ENCODE results near the gene HAPLN2. TPM values are rescaled to one million over a fixed set of nuclear protein-coding genes. Genes with fewer than 3 reads are reported as not detected.

Gene HAPLN2
- total RNA-seq, 1 experiment from 2014 or later = 1.2 TPM

- no peak for TF ChIP-seq CREM (CRISPR knock-in tag; IDR thresholded peaks at IDR 0.05)
- TF ChIP-seq ATF3 (CRISPR knock-in tag; conservative IDR thresholded peaks at IDR 0.05) = no peak
- no peak for TF ChIP-seq ZBTB21 (CRISPR knock-in tag; IDR thresholded peaks at IDR 0.05; ENCODE audit: borderline replicate concordance)
- no peak for TF ChIP-seq ETV6 (CRISPR knock-in tag; IDR thresholded peaks at IDR 0.05)
- TF ChIP-seq, protein P1, sequence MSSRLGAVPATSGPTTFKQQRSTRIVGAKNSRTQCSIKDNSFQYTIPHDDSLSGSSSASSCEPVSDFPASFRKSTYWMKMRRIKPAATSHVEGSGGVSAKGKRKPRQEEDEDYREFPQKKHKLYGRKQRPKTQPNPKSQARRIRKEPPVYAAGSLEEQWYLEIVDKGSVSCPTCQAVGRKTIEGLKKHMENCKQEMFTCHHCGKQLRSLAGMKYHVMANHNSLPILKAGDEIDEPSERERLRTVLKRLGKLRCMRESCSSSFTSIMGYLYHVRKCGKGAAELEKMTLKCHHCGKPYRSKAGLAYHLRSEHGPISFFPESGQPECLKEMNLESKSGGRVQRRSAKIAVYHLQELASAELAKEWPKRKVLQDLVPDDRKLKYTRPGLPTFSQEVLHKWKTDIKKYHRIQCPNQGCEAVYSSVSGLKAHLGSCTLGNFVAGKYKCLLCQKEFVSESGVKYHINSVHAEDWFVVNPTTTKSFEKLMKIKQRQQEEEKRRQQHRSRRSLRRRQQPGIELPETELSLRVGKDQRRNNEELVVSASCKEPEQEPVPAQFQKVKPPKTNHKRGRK (CRISPR knock-in tag; IDR thresholded peaks at IDR 0.05; ENCODE audit: borderline replicate concordance) = no peak
- no peak for TF ChIP-seq FOXP4 (CRISPR knock-in tag; IDR thresholded peaks at IDR 0.05)
- no peak for TF ChIP-seq JUN (CRISPR knock-in tag; IDR thresholded peaks at IDR 0.05)
- TF ChIP-seq SMAD3 (CRISPR knock-in tag; IDR thresholded peaks at IDR 0.05; ENCODE audit: borderline replicate concordance) = no peak
- TF ChIP-seq SOX15 (CRISPR knock-in tag; IDR thresholded peaks at IDR 0.05) = no peak
- TF ChIP-seq ZNF532 (CRISPR knock-in tag; IDR thresholded peaks at IDR 0.05; ENCODE audit: borderline replicate concordance) = no peak
- TF ChIP-seq RORB (CRISPR knock-in tag; IDR thresholded peaks at IDR 0.05) = no peak
- TF ChIP-seq, protein P2, sequence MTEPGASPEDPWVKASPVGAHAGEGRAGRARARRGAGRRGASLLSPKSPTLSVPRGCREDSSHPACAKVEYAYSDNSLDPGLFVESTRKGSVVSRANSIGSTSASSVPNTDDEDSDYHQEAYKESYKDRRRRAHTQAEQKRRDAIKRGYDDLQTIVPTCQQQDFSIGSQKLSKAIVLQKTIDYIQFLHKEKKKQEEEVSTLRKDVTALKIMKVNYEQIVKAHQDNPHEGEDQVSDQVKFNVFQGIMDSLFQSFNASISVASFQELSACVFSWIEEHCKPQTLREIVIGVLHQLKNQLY (CRISPR knock-in tag; IDR thresholded peaks at IDR 0.05) = no peak
- TF ChIP-seq ZNF423 (CRISPR knock-in tag; IDR thresholded peaks at IDR 0.05) = no peak
Observed at GRCh38 chr1:156648496-156648895, 29.3 kb downstream of the HAPLN2 start (continued).

DNA sequence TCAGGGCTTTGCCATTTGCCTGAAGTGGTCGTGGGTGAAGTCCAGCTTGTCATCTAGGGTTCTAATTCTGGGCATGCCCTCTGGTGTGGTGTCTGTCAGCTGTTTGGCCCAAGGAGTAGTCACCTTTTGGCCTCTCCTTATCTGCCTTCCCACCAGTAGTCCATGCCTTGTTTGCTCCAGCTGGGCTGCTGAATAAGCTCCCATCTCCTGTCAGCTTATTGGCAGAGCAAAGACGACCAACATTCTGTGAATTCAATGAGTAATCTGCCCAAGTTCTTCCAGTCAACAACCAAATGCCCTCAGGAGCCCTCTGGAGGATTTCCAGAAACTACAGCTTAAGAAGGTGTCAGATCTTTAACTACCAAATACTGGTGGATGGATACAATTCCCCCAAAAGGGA is 29.7 kb downstream of the HAPLN2 start:
- Mint-ChIP-seq H3K4me3 (no peak overlapping the region), H3K4me1 (peaks cover 5% of the 10 kb centered on the region; the same call in 1 of the 2 replicates), H3K27me3 (ENCODE audit: low read depth) (peaks cover 95% of the 10 kb centered on the region), H3K27ac (no peak overlapping the region), H3K9me3 (no peaks in the 10 kb centered on the region), H3K36me3 (no peaks in the 10 kb centered on the region)
- DNase-seq (ENCODE audit: low spot score) (no peak), ATAC-seq (no peak)
- ChIA-PET POLR2A (no interaction called here), CTCF (interaction anchor here (0.7 to 6.2 kb wide), 13 partner anchors 9 to 211 kb away, joined by 3 to 74 read pairs (median 7); partner anchors contain the start of genes HAPLN2, NES and NTRK1)
- no peak for TF ChIP-seq KAT7 (CRISPR knock-in tag; IDR thresholded peaks at IDR 0.05; ENCODE audit: borderline replicate concordance)
- TF ChIP-seq HMGXB4 (CRISPR knock-in tag; IDR thresholded peaks at IDR 0.05) = no peak
